PC-9 (cell line): Measurements from ENCODE around the gene ARIH2.

Experiments
- CTCF ChIP-seq: fragments of 200-600 bp; sonication (generic); conservative IDR thresholded peaks from 2 replicates; pipeline ENCODE4 v1.6.1; 2017; ENCODE audit warnings: mixed run types, antibody characterized with exemption, mild to moderate bottlenecking, moderate library complexity
- EZH2 ChIP-seq: fragments of 200-600 bp; sonication (generic); IDR thresholded peaks from 2 replicates; pipeline ENCODE4 v1.8.0; 2017; ENCODE audit warnings: antibody characterized with exemption, low read depth

- TF ChIP-seq CTCF (peak; percentile 39; the same call in 1 of the 2 replicates), EZH2 (no peak)
Observed at GRCh38 chr3:48952510-48953118, 34.0 kb downstream of the ARIH2 start.
